Activated CD8-positive, alpha-beta memory T cell treated with anti-CD3 and anti-CD28 coated beads for 48 hours (primary cell): ENCODE measurements around the gene NOS3.
"Not testable (repeated sequence)": the region's sequence is repeated elsewhere in the genome, so short reads cannot be mapped to it uniquely, and the experiment has no call there.

Experiments
- DNase-seq, 3 experiments: peaks; one replicate each; pipeline ENCODE4 v3.0.0-alpha.2; 2020; ENCODE audit warnings: low read depth in 2 of 3, low spot score in 2 of 3

Gene NOS3

GRCh38 chr7:150999497-151000230 lies 8.8 kb downstream of the NOS3 start:
- no peak for DNase-seq

GRCh38 chr7:151000897-151001495 lies 10.2 kb downstream of the NOS3 start:
- DNase-seq, result no peak

GRCh38 chr7:151001546-151001945 lies 10.7 kb downstream of the NOS3 start:
- DNase-seq, result no peak

- no peak for DNase-seq
Observed at GRCh38 chr7:151003572-151003971, 12.8 kb downstream of the NOS3 start.

- no peak for DNase-seq
Observed at GRCh38 chr7:151005566-151005965, 14.7 kb downstream of the NOS3 start.

- DNase-seq, result no peak
Observed at GRCh38 chr7:151006590-151007300, 15.9 kb downstream of the NOS3 start.

GRCh38 chr7:151007469-151007898 lies 16.7 kb downstream of the NOS3 start:
- DNase-seq, result no peak

GRCh38 chr7:151008143-151008510 lies 17.3 kb downstream of the NOS3 start:
- no peak for DNase-seq

GRCh38 chr7:151008511-151009323 lies 17.9 kb downstream of the NOS3 start:
- peak; percentile 71 to 84 (median 75) for DNase-seq

GRCh38 chr7:151009327-151010036 lies 18.7 kb downstream of the NOS3 start:
- DNase-seq, result no peak

- no peak for DNase-seq
Observed at GRCh38 chr7:151010037-151010306, 19.2 kb downstream of the NOS3 start.

- no peak for DNase-seq
Observed at GRCh38 chr7:151010307-151011096, 19.7 kb downstream of the NOS3 start.

- no peak for DNase-seq
Observed at GRCh38 chr7:151011097-151011409, 20.2 kb downstream of the NOS3 start.

- DNase-seq, result not testable (repeated sequence)
Observed at GRCh38 chr7:151011616-151012015, 20.8 kb downstream of the NOS3 start.

- DNase-seq, result no peak
Observed at GRCh38 chr7:151012031-151012692, 21.3 kb downstream of the NOS3 start.

- no peak for DNase-seq
Observed at GRCh38 chr7:151012911-151013347, 22.1 kb downstream of the NOS3 start.

GRCh38 chr7:151013356-151013732 lies 22.5 kb downstream of the NOS3 start:
- no peak for DNase-seq

GRCh38 chr7:151013733-151014497 lies 23.1 kb downstream of the NOS3 start:
- DNase-seq, result peak; percentile 58 to 74 (median 64)

- DNase-seq, result no peak
Observed at GRCh38 chr7:151014950-151015349, 24.1 kb downstream of the NOS3 start.
